Measurements from ENCODE around the gene CCM2L.

The CCM2L gene

DNA sequence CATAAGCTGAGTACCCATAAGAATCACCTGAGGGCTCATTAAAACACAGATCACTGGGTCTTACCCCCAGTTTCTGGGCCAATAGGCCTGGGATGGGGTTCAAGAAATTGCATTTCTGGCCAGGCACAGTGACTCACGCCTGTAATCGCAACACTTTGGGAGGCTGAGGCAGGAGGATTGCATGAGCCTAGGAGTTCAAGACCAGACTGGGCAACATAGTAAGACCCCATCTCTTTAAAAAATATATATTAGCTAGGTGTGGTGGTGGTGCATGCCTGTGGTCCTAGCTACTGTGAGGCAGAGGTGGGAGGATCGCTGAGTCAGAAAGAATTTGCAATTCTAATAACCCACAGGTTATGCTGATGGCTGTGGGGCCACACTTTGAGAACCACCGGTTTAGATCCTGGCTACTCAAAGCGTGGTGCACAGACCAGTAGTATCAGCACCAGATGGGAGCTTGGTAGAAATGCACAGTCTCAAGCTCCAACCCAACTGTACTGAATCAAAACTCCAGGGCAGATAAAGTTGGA, 2.0 kb downstream of the CCM2L start:
- H3K27me3 ChIP-seq (ENCODE audit: control insufficient read depth, insufficient read depth, low read length): peaks cover 12% of the 10 kb centered on the region
- H3K9me3 ChIP-seq (ENCODE audit: control insufficient read depth, insufficient read depth, low read depth, low read length): peaks cover 2% of the 10 kb centered on the region; the same call in 1 of the 2 replicates
- H3K4me3 ChIP-seq (ENCODE audit: low read depth, low read length): no peak overlapping the region
- H3K36me3 ChIP-seq (ENCODE audit: control insufficient read depth, insufficient read depth, low read length): no peaks in the 10 kb centered on the region
- no peak overlapping the region for H3K27ac ChIP-seq (ENCODE audit: low read depth, low read length)
- H3K9ac ChIP-seq (ENCODE audit: low read length): no peak overlapping the region
- H3K4me1 ChIP-seq (ENCODE audit: control insufficient read depth, insufficient read depth, low read length): peaks cover 35% of the 10 kb centered on the region

DNA sequence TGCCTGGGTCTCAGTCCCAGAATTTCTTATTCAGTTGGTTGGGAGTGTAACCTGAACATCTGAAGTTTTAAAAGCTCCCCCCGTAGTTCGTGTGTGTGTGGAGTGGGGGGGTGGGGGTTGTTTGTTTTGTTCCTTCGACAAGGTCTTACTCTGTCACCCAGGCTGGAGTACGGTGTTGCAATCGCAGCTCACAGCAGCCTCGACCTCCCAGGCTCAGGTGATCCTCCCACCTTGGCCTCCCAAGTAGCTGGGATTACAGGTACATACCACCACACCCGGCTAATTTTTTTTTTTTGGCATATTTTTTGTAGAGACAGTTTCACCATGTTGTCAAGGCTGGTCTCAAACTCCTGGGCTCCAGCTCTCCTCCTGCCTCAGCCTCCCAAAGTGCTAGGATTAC, 3.1 kb downstream of the CCM2L start:
- H3K27me3 ChIP-seq (ENCODE audit: control insufficient read depth, insufficient read depth, low read length): peaks cover 22% of the 10 kb centered on the region

DNA sequence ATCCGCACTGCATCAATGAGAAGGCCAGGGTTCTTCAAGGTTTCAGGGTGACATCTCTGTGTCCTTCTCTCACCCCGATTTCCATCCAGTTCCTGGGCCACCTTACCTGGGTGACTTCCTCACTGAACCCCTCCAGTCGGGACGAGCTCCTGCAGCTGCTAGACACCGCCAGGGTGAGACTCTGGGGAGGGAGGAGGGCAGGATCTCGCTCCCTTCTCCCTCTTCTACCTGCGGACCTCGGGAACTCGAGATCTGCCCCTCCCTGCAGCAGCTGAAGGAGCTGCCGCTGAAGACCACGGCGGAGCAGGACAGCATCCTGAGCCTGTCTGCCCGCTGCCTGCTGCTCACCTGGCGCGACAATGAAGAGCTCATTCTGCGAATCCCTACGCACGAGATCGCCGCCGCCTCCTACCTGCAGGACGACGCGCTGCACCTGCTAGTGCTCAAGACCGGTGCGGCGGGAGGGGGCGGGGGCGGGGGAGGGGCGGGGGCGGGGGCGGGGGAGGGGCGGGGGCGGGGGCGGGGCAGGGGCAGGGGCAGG, 7.5 kb downstream of the CCM2L start:
- Histone ChIP-seq H3K27me3 (ENCODE audit: control insufficient read depth, insufficient read depth, low read length) (peaks cover 34% of the 10 kb centered on the region), H3K36me3 (ENCODE audit: control insufficient read depth, insufficient read depth, low read length) (no peaks in the 10 kb centered on the region), H3K27ac (ENCODE audit: low read depth, low read length) (no peak overlapping the region), H3K4me3 (ENCODE audit: low read depth, low read length) (peak overlapping the region; percentile 68), H3K9me3 (ENCODE audit: control insufficient read depth, insufficient read depth, low read depth, low read length) (peaks cover 2% of the 10 kb centered on the region; the same call in 1 of the 2 replicates), H3K4me1 (ENCODE audit: control insufficient read depth, insufficient read depth, low read length) (peaks cover 11% of the 10 kb centered on the region), H3K9ac (ENCODE audit: low read length) (no peak overlapping the region)

More for the DNA sequence above, 3.1 kb downstream of the CCM2L start:
- H3K27ac ChIP-seq (ENCODE audit: low read depth, low read length): no peak overlapping the region
- H3K9me3 ChIP-seq (ENCODE audit: control insufficient read depth, insufficient read depth, low read depth, low read length): peaks cover 2% of the 10 kb centered on the region; the same call in 1 of the 2 replicates
- H3K4me1 ChIP-seq (ENCODE audit: control insufficient read depth, insufficient read depth, low read length): peaks cover 27% of the 10 kb centered on the region
- H3K9ac ChIP-seq (ENCODE audit: low read length): no peak overlapping the region
- H3K4me3 ChIP-seq (ENCODE audit: low read depth, low read length): no peak overlapping the region
- no peaks in the 10 kb centered on the region for H3K36me3 ChIP-seq (ENCODE audit: control insufficient read depth, insufficient read depth, low read length)

DNA sequence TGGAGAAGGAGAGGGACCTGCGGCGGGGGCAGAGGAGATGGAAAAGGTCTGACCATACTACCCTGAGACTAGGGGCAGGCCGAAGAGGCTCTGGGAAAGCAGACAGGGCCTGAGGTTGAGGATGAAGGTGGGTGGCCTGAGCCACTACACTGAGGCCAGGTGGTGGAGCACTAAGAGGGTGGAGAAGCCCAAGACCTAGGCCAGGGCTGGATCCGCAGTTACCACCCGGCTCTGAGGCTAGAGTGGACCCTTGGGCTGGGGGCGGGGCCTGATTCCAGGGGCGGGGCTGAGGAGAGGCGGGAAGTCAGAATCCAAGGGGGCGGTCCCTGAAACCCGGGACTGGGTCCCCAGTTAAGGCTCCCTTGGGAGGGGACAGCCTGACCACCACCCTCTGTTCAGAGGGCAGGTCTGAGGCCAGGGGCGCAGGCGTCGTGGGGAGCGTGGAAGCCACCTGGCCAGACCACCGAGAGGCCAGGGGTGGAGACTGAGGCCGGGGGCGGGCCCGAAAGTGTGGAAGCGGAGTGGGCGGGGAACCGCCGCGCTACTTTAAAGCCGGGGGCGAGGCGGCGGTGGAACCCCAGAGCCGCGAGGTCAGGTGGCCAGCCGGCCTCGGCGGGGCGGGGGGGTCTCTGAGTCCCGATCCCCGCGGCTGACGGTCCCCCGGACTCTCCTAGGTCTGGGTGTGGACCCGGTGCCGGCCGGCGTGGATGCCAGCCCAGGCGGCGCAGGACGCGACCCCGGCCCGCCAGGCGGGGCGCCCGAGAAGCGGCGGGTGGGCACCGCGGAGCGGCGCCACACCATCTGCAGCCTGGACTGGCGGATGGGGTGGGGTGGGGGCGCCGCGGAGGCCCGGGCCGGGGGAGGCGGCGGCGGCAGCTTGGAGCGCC, 8.3 kb downstream of the CCM2L start:
- H3K36me3 ChIP-seq (ENCODE audit: control insufficient read depth, insufficient read depth, low read length): no peaks in the 10 kb centered on the region
- H3K4me1 ChIP-seq (ENCODE audit: control insufficient read depth, insufficient read depth, low read length): peaks cover 9% of the 10 kb centered on the region
- H3K27me3 ChIP-seq (ENCODE audit: control insufficient read depth, insufficient read depth, low read length): peaks cover 34% of the 10 kb centered on the region
- peak overlapping the region; percentile 68 for H3K4me3 ChIP-seq (ENCODE audit: low read depth, low read length)
- H3K27ac ChIP-seq (ENCODE audit: low read depth, low read length): no peak overlapping the region
- H3K9ac ChIP-seq (ENCODE audit: low read length): peak overlapping the region; percentile 41
- peaks cover 2% of the 10 kb centered on the region; the same call in 1 of the 2 replicates for H3K9me3 ChIP-seq (ENCODE audit: control insufficient read depth, insufficient read depth, low read depth, low read length)

DNA sequence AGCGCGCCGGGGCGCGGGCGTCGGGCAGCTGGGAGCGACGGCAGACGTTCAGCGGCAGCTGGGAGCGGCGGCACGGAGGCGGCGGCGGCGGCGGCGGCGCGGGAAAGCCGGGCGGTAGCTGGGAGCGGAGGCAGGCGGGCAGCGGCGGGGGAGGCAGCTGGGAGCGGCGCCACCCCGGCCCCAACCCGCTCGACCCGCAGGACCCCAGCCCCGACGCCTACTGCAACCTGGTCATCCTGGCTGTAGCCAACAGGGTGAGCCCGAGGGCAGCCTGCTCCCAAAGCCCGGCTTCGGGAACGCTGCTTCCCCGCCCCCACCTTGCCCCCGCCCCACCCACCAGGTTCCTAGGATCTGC, 8.9 kb downstream of the CCM2L start:
- Histone ChIP-seq H3K9me3 (ENCODE audit: control insufficient read depth, insufficient read depth, low read depth, low read length) (peaks cover 2% of the 10 kb centered on the region; the same call in 1 of the 2 replicates), H3K4me3 (ENCODE audit: low read depth, low read length) (peak overlapping the region; percentile 68), H3K4me1 (ENCODE audit: control insufficient read depth, insufficient read depth, low read length) (peaks cover 10% of the 10 kb centered on the region), H3K36me3 (ENCODE audit: control insufficient read depth, insufficient read depth, low read length) (no peaks in the 10 kb centered on the region), H3K27me3 (ENCODE audit: control insufficient read depth, insufficient read depth, low read length) (peaks cover 34% of the 10 kb centered on the region), H3K9ac (ENCODE audit: low read length) (no peak overlapping the region), H3K27ac (ENCODE audit: low read depth, low read length) (no peak overlapping the region)

DNA sequence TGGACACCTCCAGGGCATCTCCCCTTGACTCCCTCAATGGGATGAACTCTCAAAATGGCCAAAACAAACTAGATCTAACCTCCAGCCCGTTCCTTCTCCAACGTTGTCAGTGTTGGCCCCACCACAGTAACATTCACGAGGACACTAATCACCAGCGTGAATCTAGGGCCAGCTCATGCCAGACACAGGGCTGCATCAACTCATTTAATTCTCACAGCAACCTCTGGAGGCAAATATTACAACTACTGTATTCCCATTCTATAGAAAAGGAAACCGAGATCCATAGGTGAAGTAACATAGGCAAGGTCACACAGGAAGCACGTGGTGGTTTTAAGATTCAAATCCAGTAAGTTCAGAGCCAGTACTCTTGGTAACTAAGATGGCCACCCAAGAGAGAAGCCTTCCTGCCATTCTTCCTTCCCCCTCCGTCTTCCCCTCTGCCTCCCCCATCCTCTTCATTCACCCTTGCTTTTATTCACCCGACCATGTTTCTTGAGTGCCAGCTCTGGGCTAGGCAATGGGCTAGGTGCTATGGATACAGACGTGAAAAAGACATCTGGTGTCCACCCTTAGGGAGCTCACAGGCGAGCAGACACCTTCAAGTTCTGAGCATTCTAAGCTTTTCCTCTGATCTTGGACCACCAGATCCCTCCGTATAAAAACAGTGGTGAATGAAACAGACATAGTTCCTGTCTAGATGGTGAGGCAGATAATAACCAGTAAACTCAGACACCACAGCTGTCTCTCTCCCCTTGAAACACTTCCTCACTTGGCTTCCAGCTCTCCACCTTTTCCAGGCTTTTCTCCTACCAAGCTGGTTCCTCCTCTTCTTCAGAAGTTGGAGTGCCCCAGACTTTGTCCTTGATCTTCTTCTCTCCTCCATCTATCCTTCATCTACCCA, 9.6 kb downstream of the CCM2L start:
- Histone ChIP-seq H3K9ac (ENCODE audit: low read length) (no peak overlapping the region), H3K27ac (ENCODE audit: low read depth, low read length) (no peak overlapping the region), H3K27me3 (ENCODE audit: control insufficient read depth, insufficient read depth, low read length) (peaks cover 33% of the 10 kb centered on the region), H3K4me3 (ENCODE audit: low read depth, low read length) (peak overlapping the region; percentile 68), H3K9me3 (ENCODE audit: control insufficient read depth, insufficient read depth, low read depth, low read length) (peaks cover 2% of the 10 kb centered on the region; the same call in 1 of the 2 replicates), H3K4me1 (ENCODE audit: control insufficient read depth, insufficient read depth, low read length) (peaks cover 12% of the 10 kb centered on the region), H3K36me3 (ENCODE audit: control insufficient read depth, insufficient read depth, low read length) (no peaks in the 10 kb centered on the region)

DNA sequence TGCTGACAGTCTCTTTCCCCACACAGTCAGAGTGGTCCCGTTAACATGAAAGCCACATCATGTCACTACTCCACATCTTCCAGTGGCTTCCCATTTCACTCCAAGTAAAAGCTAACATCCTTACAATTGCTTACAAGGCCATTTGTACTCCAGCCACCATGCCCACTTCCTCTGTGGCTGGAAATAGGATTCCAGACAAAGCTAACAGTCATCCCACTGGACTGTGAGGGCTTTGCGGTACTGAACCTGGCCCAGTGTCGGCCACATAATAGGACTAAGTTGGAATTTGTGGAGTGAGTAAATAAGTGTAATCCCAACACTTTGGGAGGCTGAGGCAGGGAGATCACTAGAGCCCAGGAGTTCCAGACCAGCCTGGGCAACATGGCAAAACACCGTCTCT, 10.9 kb downstream of the CCM2L start:
- Histone ChIP-seq H3K27me3 (ENCODE audit: control insufficient read depth, insufficient read depth, low read length) (peaks cover 26% of the 10 kb centered on the region), H3K36me3 (ENCODE audit: control insufficient read depth, insufficient read depth, low read length) (no peaks in the 10 kb centered on the region), H3K4me1 (ENCODE audit: control insufficient read depth, insufficient read depth, low read length) (peaks cover 12% of the 10 kb centered on the region), H3K9ac (ENCODE audit: low read length) (no peak overlapping the region), H3K4me3 (ENCODE audit: low read depth, low read length) (no peak overlapping the region), H3K9me3 (ENCODE audit: control insufficient read depth, insufficient read depth, low read depth, low read length) (no peaks in the 10 kb centered on the region; the same call in 1 of the 2 replicates), H3K27ac (ENCODE audit: low read depth, low read length) (no peak overlapping the region)

DNA sequence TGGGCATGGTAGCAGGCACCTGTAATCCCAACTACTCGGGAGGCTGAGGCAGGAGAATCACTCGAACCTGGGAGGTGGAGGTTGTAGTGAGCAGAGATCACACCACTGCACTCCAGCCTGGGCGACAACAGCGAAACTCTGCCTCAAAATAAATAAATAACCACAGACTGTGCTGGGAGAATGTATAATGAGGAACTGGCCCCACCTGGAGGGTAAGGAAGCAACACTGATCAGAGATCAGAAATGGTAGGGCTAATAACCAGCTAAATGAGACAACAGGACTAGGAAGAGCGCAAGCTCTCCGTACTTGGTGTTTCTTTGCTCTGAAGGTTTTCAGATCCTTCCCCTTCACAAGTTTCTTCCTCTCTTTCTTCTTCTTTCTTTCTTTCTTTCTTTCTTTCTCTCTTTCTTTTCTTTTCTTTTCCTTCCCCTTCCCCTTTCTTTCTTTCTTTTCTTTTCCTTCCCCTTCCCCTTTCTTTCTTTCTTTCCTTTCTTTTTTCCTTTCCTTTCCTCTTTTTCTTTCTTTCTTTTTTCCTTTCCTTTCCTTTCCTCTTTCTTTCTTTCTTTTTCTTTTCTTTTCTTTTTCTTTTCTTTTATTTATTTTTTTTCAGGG, 14.6 kb downstream of the CCM2L start:
- Histone ChIP-seq H3K9ac (ENCODE audit: low read length) (no peak overlapping the region), H3K4me1 (ENCODE audit: control insufficient read depth, insufficient read depth, low read length) (peaks cover 8% of the 10 kb centered on the region), H3K27ac (ENCODE audit: low read depth, low read length) (no peak overlapping the region), H3K27me3 (ENCODE audit: control insufficient read depth, insufficient read depth, low read length) (peaks cover 7% of the 10 kb centered on the region), H3K36me3 (ENCODE audit: control insufficient read depth, insufficient read depth, low read length) (no peaks in the 10 kb centered on the region), H3K9me3 (ENCODE audit: control insufficient read depth, insufficient read depth, low read depth, low read length) (no peaks in the 10 kb centered on the region; the same call in 1 of the 2 replicates), H3K4me3 (ENCODE audit: low read depth, low read length) (no peak overlapping the region)

DNA sequence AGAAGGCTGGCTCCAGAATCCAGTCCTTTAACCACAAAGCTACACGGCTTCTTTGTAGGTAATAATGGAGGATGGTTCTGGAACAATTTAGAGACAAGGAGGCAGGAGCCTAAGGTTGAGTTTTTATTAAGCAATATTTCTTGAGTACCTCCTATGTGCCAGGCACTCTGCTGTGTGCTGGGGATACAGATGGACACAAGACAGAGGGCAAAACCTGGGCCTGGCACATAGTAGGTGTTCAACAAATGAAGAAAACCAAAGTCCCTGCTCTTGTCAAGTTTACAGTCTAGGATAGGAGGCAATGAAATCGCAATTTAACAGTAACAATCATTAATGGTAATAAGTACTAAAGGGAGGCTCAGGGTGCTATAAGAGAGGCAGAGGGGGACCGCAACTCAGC, 17.4 kb downstream of the CCM2L start:
- Histone ChIP-seq H3K4me3 (ENCODE audit: low read depth, low read length) (no peak overlapping the region), H3K27ac (ENCODE audit: low read depth, low read length) (no peak overlapping the region), H3K36me3 (ENCODE audit: control insufficient read depth, insufficient read depth, low read length) (no peaks in the 10 kb centered on the region), H3K9ac (ENCODE audit: low read length) (no peak overlapping the region), H3K4me1 (ENCODE audit: control insufficient read depth, insufficient read depth, low read length) (peaks cover 8% of the 10 kb centered on the region; the same call in 1 of the 2 replicates), H3K9me3 (ENCODE audit: control insufficient read depth, insufficient read depth, low read depth, low read length) (no peaks in the 10 kb centered on the region; the same call in 1 of the 2 replicates), H3K27me3 (ENCODE audit: control insufficient read depth, insufficient read depth, low read length) (no peaks in the 10 kb centered on the region)

DNA sequence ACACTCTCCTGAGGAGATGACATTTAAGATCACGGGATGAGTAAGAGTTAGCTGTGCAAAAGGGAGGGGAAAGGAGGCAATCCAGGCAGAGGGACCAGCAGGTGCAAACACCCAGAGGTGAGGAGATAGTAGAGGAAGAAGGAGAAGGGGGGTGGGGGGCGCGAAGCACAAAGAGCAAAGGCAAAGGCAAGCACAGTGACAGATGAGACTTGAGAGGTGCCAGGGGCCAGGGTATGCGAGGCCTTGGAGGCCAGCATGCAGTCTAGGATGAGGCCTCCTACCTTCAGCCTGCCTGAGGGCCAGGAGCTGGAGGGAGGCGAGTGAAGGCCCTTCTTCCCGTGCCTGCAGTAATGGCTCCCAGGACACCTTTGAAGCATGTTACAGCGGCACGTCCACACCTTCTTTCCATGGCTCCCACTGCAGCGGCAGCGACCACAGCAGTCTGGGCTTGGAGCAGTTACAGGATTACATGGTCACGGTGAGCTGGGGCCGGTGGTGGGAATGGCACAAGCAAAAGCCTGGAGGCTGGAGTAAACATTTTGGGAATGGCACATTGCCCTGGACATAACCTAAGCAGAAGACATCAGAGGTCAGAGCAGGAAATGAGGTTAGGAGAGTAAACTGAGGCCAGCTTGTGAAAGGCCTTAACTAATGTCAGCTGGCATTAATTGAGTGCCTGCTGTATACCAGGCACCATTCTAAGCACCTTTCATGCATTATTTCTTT, 18.6 kb downstream of the CCM2L start:
- peak overlapping the region; percentile 15; the same call in 1 of the 2 replicates for H3K4me3 ChIP-seq (ENCODE audit: low read depth, low read length)
- H3K36me3 ChIP-seq (ENCODE audit: control insufficient read depth, insufficient read depth, low read length): no peaks in the 10 kb centered on the region
- no peaks in the 10 kb centered on the region for H3K27me3 ChIP-seq (ENCODE audit: control insufficient read depth, insufficient read depth, low read length)
- peak overlapping the region; percentile 22 for H3K9ac ChIP-seq (ENCODE audit: low read length)
- H3K4me1 ChIP-seq (ENCODE audit: control insufficient read depth, insufficient read depth, low read length): peaks cover 8% of the 10 kb centered on the region; the same call in 1 of the 2 replicates
- H3K27ac ChIP-seq (ENCODE audit: low read depth, low read length): no peak overlapping the region
- no peaks in the 10 kb centered on the region; the same call in 1 of the 2 replicates for H3K9me3 ChIP-seq (ENCODE audit: control insufficient read depth, insufficient read depth, low read depth, low read length)
